ENCODE measurements around the gene ACACB. TPM values are rescaled to one million over a fixed set of nuclear protein-coding genes. Genes with fewer than 3 reads are reported as not detected.

The ACACB gene
- polyA plus RNA-seq, 2 of the 4 experiments (the other 2 are of a cell fraction) = 6.8 to 7.6 TPM

GRCh38 chr12:109294286-109294796, 178.0 kb downstream of the ACACB start:
- WGBS (ENCODE audit: missing lambda C conversion rate) = 38% methylated on average over 4 of the region's 5 CpGs
- no peak for FAIRE-seq

DNA sequence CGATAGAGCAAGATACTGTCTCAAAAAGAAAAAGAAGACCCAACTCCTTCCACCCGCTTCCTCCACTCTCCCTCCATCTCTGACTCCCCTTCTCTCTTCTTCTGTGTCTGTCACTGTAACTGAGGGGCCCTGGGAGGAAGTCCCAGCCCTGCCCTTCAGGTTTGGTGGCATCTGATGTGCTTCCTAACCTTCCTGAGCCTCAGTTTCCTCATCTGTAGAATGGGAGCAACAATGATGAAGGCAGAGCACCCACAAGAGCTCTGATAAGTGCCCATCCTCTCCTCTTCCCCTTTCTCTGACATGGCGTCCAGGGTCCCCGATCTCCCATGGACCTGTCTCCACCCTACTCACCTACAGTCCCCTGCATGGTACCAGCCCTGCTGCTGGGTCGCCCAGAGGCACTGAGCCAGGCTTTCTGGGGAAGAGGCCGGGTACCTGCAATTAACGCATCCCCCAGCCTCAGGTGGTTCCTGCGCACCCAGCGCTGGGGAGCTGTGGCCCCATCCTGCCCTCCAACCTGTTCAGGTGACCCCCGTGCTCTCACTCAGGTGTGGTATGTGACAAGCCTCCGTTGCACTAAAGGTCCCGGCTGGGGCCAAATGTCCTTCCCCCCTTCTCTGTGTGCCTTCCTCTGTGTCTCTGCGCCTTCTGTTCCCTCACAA, 179.5 kb downstream of the ACACB start:
- no peak for ATAC-seq
- Histone ChIP-seq H3K4me3 (no peak overlapping the region), H3K9me3 (no peaks in the 10 kb centered on the region), H3K4me2 (no peak overlapping the region), H3K4me1 (no peaks in the 10 kb centered on the region), H3K27ac (no peak overlapping the region)
- ChIA-PET CTCF (no interaction called here), POLR2A (no interaction called here)
- no peak for FAIRE-seq
- no peak for DNase-seq (ENCODE audit: low read depth in 1 of 2, low spot score in 1 of 2)
- TF ChIP-seq BHLHE40 (IDR thresholded peaks at IDR 0.05; ENCODE audit: low read depth, low read length) (no peak), RCOR1 (IDR thresholded peaks at IDR 0.05; ENCODE audit: low read depth, low read length) (no peak), HMGXB4 (CRISPR knock-in tag; IDR thresholded peaks at IDR 0.05; ENCODE audit: borderline replicate concordance) (no peak), NPAS2 (CRISPR knock-in tag; IDR thresholded peaks at IDR 0.05; ENCODE audit: borderline replicate concordance) (no peak), HOXB13 (CRISPR knock-in tag; IDR thresholded peaks at IDR 0.05; ENCODE audit: low read depth) (no peak)
- TF ChIP-seq, protein P1, sequence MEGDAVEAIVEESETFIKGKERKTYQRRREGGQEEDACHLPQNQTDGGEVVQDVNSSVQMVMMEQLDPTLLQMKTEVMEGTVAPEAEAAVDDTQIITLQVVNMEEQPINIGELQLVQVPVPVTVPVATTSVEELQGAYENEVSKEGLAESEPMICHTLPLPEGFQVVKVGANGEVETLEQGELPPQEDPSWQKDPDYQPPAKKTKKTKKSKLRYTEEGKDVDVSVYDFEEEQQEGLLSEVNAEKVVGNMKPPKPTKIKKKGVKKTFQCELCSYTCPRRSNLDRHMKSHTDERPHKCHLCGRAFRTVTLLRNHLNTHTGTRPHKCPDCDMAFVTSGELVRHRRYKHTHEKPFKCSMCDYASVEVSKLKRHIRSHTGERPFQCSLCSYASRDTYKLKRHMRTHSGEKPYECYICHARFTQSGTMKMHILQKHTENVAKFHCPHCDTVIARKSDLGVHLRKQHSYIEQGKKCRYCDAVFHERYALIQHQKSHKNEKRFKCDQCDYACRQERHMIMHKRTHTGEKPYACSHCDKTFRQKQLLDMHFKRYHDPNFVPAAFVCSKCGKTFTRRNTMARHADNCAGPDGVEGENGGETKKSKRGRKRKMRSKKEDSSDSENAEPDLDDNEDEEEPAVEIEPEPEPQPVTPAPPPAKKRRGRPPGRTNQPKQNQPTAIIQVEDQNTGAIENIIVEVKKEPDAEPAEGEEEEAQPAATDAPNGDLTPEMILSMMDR (IDR thresholded peaks at IDR 0.05) = no peak
- TF ChIP-seq, protein P2, sequence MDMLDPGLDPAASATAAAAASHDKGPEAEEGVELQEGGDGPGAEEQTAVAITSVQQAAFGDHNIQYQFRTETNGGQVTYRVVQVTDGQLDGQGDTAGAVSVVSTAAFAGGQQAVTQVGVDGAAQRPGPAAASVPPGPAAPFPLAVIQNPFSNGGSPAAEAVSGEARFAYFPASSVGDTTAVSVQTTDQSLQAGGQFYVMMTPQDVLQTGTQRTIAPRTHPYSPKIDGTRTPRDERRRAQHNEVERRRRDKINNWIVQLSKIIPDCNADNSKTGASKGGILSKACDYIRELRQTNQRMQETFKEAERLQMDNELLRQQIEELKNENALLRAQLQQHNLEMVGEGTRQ (IDR thresholded peaks at IDR 0.05) = no peak
- 62% methylated on average over 13 of the region's 13 CpGs for WGBS (ENCODE audit: missing lambda C conversion rate)

More at GRCh38 chr12:109294286-109294796, 178.0 kb downstream of the ACACB start:
- Histone ChIP-seq H3K27ac (no peak overlapping the region), H3K4me3 (no peak overlapping the region), H3K4me2 (no peak overlapping the region), H3K4me1 (no peaks in the 10 kb centered on the region), H3K9me3 (no peaks in the 10 kb centered on the region)
- CTCF ChIA-PET = interaction anchor here (0.7 to 1.1 kb wide), 2 partner anchors 18 to 93 kb away, joined by 3 read pairs; no protein-coding TSS in a partner anchor
- POLR2A ChIA-PET = no interaction called here
- TF ChIP-seq CEBPB (IDR thresholded peaks at IDR 0.05) (no peak), RNF2 (IDR thresholded peaks at IDR 0.05; ENCODE audit: borderline replicate concordance, low read depth) (no peak), HDAC2 (IDR thresholded peaks at IDR 0.05) (no peak), JUNB (IDR thresholded peaks at IDR 0.05) (no peak), KDM5A (IDR thresholded peaks at IDR 0.05) (no peak), BHLHE40 (IDR thresholded peaks at IDR 0.05; ENCODE audit: low read depth, low read length) (no peak), NFE2L2 (conservative IDR thresholded peaks at IDR 0.05; ENCODE audit: low read length) (no peak), ESRRA (IDR thresholded peaks at IDR 0.05; ENCODE audit: borderline replicate concordance, low read length) (no peak), RCOR1 (IDR thresholded peaks at IDR 0.05; ENCODE audit: low read depth, low read length) (no peak), FOXS1 (CRISPR knock-in tag; IDR thresholded peaks at IDR 0.05) (no peak), TP53 (CRISPR knock-in tag; IDR thresholded peaks at IDR 0.05) (no peak), FOSB (CRISPR knock-in tag; IDR thresholded peaks at IDR 0.05) (no peak), ELK1 (IDR thresholded peaks at IDR 0.05; ENCODE audit: low read depth, low read length) (no peak), E2F6 (IDR thresholded peaks at IDR 0.05; ENCODE audit: borderline replicate concordance, low read depth) (no peak), CHD2 (IDR thresholded peaks at IDR 0.05; ENCODE audit: low read length, partially characterized antibody) (no peak), EP300 (IDR thresholded peaks at IDR 0.05) (no peak)
- TF ChIP-seq, protein P3, sequence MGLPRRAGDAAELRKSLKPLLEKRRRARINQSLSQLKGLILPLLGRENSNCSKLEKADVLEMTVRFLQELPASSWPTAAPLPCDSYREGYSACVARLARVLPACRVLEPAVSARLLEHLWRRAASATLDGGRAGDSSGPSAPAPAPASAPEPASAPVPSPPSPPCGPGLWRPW (IDR thresholded peaks at IDR 0.05) = no peak
- TF ChIP-seq, protein P2 (IDR thresholded peaks at IDR 0.05) = no peak
- TF ChIP-seq, protein P4, sequence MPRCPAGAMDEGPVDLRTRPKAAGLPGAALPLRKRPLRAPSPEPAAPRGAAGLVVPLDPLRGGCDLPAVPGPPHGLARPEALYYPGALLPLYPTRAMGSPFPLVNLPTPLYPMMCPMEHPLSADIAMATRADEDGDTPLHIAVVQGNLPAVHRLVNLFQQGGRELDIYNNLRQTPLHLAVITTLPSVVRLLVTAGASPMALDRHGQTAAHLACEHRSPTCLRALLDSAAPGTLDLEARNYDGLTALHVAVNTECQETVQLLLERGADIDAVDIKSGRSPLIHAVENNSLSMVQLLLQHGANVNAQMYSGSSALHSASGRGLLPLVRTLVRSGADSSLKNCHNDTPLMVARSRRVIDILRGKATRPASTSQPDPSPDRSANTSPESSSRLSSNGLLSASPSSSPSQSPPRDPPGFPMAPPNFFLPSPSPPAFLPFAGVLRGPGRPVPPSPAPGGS (IDR thresholded peaks at IDR 0.05) = no peak
- DNase-seq (ENCODE audit: low read depth in 1 of 2, low spot score in 1 of 2) (no peak), ATAC-seq (no peak)
